CD4-positive, alpha-beta T cell treated with Interleukin-15 for 1 hour (primary cell): ENCODE measurements around the gene YPEL1.
"Not testable (repeated sequence)": the region's sequence is repeated elsewhere in the genome, so short reads cannot be mapped to it uniquely, and the experiment has no call there.

Source experiments
- DNase-seq: peaks from one replicate; pipeline ENCODE4 v3.0.0-alpha.2; 2020

YPEL1 gene

DNA sequence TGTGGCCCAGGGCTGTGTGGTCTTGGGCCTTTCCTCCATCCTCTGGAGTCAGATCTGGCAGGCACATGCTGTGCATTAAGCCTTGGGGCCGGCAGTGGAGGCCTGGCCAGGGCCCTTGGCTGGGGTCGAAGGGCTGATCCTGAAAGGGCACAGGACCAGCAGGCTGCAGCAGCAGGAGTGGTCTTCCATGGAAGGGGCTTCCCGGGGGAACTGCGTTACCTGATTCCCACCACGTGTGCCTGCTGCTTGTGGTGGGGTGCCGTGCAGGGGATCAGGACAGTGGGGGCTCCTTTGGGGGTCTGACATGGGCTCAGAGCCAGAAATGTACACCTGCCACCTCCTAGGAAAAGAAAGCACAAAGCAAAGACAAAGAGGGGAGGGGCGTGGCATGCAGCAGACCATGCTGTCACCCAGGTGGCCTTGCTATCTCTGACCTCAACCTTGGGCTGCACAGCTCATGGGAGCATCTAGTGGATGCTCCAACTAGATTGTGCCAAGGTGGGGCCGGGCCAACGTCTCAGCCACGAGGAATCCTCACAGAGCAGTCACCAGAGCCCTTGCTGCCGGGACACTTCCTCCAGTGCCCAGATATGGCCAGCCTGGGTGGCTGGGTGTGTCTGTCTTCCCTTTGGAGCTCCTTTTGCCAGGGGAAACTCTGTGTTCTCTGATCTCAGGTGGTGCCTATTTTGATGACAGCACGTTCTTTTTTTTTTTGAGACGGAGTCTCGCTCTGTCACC is 17.9 kb upstream of the YPEL1 start:
- DNase-seq, result no peak

DNA sequence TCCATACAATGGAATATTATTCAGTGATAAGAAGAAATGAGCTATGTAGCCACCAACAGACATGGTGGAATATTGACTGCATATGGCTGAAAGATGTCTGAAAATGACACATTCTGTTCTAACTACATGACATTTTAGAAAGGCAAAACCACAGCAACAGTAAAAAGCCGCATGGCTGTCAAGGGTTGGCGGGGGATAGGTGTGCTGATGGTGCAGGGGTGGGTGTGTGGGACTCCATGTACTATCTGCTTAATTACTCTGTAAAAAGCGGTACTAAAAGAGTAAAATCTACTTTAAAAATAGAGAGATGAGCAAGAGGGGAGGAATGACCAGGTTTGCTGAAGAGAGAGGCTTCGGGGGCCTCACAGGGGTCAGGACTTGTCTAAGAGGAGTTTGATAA is 16.7 kb upstream of the YPEL1 start:
- DNase-seq, result no peak

DNA sequence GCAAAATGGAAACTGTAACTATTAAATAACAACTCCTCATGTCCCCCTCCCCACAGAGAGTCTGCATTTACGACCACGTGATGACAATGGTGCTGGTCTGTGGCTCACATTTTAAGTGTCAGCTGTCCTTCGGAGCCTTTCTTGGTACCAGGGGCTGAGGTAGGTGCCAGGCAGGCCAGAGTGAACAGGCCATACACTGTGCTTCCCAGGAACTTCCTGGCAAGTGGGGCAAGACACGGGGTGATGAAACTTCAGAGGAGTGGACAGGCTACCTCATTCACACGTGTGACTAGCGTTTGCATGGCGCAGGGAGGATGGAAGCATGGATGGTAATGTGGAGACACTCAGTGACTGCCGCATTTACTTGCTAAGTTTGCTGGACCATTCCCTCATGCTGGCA is 10.4 kb upstream of the YPEL1 start:
- DNase-seq, result no peak

DNA sequence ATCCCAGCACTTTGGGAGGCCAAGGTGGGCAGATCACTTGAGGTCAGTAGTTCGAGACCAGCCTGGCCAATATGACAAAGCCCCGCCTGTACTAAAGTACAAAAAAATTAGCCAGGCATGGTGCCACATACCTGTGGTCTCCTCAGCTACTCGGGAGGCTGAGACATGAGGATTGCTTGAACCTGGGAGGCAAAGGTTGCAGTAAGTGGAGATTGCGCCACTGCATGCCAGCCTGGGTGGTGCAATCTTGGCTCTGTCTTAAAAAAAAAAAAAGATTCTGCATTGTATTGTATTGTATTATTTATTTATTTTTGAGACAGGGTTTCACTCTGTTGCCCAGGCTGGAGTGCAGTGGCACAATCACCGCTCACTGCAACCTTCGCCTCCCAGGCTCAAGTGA is 9.3 kb upstream of the YPEL1 start:
- DNase-seq, result not testable (repeated sequence)

DNA sequence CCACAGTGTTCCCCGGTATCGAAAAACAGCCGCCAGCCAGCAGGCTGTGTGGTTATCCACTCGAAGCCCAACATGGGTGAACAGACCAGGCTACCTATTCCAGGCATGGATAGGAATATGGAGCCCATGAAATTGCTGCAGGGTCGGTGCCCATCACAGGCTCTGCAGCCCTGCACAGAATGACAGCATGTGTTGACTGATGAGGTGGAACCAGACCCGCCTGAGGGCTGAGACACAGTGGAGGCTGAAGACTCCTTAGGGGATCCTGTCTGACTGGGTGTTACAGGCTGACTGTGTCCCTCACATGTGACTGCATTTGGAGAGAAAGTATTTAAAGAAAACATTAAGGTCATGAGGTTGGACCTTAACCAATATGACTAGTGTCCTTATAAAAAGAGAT is 6.2 kb upstream of the YPEL1 start:
- no peak for DNase-seq

DNA sequence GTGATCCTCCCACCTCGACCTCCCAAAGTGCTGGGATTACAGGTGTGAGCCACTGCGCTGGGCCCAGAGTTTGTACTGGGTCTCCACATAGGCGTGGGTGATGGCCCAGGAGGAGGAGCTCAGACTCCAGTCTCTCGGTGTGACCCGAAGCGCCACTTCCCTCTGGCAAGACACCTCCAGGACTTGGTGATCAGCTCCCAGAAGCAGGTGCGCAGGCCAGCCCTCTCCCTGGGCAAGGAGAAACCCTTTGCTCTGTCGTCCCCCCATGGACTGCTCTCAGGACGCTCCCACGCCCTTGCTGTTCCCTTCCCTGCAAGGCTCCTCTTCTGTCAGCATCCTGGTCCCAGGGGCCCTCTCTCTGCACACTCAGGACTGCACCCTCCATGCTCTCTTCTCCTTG is 5.5 kb upstream of the YPEL1 start:
- no peak for DNase-seq

DNA sequence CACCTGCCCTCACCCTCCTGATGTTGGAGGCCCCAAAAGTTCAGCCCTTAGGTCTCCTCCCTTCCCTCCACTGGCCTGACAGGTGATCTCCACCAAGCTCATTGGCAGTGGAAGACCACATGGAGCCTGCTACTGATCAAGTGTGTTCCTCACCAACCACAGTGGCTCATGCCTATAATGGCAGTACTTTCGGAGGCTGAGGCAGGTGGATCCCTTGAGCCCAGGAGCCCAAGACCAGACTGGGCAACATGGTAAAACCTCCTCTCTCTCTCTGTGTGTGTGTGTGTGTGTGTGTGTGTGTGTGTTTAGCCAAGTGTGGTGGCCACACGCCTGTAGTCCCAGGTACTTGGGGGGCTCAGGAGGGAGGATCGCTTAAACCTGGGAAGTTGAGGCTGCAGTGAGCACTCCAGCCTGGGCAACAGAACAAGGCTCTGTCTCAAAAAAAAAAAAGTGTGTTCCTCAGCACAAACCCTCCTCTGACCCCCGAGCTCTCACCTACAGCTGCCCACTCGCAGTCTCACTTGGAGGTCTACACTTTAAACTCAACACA is 4.3 kb upstream of the YPEL1 start:
- DNase-seq, result no peak

DNA sequence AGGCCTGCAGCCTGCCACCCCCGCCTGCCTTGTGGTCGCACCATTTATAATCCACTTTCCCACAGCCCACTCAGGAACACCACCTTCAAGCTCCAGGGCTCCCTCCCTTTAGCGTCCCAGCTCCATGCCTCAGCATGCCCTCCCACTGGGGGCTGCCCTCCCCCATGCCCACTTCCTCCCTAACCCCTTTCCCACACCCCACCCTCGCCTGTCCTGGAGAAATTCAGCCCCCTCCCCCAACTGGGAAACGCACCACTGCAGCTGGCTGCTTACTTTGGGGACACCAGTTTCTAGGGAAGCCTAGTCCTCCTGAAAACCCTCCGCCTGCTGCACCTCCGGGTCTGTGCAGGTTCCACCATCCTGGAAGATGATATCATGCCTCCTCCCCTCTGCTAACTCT is 3.4 kb upstream of the YPEL1 start:
- no peak for DNase-seq

DNA sequence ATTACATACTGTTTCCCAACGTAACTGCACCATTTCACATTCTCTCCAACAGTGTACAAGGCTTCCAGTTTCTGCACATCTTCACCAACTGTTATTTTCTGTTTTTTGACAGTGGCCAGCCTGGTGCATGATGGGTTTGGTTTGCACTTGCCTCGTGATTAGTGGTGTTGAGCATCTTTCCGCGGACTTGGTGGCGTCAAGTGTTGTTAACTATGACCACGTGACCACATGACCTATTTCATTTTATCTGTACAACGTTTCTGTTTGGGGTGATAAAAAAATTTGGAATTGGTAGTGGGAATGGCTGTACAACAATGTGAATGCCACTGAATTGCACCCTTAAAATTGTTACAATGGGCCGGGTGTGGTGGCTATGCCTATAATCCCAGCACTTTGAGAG is 2.5 kb upstream of the YPEL1 start:
- DNase-seq, result no peak

DNA sequence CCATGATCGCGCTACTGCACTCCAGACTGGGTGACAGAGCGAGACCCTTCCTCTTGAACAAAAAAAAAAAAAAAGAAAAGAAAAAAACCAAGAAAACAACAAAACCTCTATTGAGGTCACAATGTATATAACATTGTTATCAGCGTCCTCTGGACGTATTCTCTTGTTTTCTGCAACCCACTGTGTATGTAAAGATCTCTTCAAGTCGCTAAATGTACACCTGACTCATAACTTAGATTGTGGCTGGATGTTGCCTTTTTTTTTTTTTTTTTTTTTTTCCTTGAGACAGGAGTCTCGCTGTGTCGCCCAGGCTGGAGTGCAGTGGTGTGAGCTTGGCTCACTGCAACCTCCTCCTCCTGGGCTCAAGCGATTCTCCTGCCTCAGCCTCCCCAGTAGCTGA is 1.4 kb upstream of the YPEL1 start:
- no peak for DNase-seq

DNA sequence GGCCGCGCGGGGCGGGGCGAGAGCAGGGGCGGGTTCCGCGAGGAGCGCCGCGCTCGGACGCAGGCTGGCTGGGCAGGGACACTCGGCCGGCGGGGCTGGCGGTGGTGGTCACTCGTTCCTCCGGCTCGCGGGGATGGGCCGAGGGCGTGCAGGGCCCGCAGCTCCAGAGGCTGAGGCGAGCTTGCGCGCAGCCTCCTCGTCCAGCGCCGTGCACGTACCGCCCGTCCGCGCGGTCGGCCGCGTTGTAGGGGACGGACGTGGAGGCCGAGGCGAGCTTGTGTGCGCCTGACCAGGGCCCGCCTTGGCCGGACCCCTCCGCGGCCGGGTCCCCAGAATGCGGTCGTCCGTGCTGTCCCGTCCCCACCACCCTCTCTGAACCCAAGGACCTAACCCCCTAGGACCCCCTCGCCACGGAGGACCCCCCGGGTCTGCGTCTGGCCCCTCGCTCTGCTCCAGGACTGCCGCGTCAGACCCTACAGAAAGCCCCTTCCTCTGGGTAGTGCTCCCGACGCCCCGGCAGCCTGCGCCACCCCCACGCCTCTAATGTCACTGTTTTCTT is 569 bp upstream of the YPEL1 start:
- no peak for DNase-seq

DNA sequence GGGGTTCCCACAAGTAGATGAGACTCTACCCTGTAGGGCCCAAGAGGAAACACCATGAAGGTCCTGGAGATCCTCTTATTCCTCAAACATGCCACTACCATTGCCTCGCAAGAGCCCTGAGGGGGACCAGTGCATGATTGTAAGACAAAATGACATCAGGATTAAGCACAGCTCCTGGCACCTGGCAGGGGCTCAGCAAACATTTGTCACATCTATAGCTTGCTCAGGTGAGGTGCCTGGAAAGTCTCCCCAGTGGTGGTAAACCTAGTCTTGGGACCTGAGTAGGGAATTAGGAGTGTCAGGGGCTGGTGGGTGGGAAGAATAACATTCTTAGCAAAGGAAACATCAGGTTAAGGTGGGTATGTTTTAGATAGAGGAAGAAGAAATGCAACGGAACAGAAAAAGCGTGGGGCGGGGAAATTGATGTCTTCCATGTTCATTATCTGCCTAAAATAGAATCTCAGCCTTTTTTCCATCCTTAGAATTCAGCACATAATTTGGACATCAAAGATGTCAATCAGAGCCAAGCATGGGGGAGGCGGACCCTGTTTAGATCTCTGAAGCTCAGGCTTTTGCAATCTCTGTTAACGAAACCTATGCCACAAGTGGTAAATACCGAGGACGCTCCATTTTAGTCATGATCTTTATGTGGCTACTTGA is 924 bp downstream of the YPEL1 start:
- DNase-seq, result no peak

DNA sequence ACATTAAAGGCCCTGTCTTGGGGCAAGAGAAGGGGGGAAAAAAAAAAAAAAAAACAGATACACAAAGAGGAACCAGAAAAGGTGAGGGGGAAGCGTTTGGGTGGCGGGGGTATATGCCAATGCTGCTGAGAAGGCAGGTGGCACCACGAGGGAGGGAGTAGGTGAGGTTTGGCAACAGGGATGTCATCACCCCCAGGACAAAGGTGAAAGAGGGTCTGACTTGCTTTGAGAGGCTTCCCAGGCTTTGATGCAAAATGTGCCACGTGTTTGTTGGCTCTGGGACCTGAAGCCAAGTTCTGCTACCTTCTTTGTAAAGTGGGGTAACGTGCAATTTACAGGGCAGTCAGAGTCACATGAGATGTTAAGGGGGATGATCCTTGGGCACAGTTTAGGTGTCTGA is 4.1 kb downstream of the YPEL1 start:
- DNase-seq, result no peak

DNA sequence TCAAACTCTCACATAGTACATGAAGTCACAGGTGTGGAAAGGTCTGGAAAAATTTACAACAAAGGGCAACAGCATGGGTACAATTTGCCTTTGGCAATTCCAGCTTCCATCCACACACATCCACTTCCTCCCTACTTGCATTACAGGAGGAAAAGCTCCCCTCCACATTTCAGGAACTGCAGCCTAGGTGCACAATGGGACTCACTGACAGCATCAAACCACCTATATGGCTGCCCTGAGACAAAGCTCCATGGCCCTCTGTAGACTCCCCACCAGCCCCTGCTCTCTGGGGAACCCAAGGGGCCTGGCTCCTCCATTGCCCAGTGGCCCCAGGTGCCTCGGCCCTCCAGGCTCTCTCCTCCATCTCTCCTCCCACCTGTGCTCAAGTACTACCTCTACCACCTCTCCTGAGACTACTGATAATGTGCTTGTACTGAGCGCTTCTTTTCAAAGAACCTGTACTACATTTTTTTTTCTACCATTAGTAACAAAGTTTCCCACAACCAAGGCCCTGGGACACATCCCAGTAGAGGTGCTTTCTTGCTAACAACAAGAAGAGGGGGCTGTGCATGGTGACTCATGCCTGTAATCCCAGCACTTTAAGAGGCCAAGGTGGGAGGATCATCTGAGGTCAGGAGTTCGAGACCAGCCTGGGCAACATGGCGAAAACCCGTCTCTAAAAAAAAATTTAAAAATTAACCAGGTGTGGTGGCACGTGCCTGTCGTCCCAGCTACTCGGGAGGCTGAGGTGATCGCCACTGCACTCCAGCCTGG is 4.9 kb downstream of the YPEL1 start:
- DNase-seq, result no peak

DNA sequence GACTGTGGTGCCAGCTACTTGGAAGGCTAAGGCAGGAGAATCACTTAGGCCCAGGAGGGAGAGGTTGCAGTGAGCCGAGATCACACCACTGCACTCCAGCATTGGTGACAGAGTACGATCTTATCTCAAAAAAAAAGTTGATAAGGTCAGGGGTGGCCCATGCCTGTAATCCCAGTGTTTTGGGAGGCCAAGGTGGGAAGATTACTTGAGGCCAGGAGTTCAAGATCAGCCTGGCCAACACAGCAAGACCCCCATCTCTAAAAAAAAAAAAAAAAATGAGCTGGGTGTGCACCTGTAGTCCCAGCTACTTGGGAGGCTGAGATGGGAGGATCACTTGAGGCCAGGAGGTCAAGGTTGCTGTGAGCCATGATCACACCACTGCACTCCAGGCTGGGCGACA is 6.4 kb downstream of the YPEL1 start:
- DNase-seq, result not testable (repeated sequence)

DNA sequence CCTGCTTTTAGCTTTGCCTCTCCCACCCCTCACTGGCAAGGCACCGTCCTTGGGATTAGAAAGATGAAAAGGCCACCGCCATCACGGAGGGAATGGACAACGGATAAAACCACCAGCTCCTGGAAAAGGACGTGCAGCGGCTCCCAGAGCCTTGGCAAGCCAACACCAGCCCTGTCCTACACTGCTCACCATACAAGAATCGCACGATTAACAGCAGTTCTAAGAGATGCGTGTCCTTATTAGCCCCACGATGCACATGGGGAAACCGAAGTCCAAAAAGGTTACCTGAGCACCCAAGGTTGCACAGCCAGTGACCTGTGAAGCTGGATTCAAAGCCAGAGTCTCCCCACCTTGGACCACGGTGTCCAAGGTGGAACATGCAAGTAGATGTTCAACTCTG is 7.3 kb downstream of the YPEL1 start:
- no peak for DNase-seq

DNA sequence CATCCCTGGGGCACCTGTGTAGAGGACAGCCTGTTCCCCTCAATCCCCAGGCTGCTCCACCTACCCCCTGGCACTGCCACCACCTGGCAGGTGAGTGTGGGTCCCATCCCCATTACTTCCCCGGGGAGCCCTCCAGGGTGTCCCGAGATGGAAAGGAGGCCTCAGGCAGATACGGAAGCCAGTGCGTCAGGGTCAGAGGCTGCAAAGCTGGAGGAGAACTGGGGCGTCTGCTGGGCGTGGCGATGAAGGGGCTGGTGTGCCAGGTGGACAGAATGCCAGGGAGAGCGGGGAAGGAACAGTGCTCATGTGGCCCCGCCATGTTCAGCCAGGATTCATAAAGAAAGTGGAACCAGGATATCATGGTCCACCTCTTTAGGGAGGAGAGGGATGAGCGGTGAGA is 7.8 kb downstream of the YPEL1 start:
- no peak for DNase-seq

DNA sequence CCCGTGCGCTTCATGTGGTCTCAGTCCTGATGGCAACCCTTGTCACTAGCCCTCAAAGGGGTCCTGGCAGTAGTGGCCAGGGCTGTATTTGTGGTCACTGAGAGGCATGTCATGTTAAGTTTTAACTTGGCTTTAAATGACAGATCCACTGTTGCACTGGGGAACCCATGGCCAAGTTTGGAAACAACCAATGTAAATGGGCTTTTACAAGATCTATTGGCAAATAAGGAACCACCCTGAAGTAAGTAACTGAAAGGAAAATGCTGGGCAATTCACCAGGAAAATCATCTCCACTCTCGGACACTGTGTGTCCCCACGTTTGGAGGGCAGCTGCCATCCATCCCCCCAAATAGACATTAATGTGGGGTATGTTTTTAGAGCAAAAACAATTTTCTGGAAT is 8.4 kb downstream of the YPEL1 start:
- DNase-seq, result no peak

DNA sequence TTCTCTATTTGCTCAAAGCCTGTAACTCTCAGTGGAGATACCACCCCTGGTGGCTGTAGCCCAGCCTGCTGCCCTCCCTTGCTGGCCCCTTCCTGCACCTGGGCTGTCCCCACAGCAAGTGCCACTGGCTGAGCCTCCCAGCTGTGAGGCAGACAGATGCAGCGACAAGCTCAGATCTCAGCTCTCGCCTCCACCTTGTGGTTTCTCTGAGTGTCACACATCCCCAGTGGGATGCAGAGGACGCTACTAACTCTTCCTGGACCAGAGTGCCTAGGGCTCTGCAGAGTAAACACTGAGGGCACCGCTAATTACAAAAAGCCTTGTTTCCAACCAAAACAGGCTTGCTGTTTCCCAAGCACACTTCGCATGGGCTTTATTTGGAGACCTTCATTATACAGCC is 8.9 kb downstream of the YPEL1 start:
- peak; percentile 37 for DNase-seq

DNA sequence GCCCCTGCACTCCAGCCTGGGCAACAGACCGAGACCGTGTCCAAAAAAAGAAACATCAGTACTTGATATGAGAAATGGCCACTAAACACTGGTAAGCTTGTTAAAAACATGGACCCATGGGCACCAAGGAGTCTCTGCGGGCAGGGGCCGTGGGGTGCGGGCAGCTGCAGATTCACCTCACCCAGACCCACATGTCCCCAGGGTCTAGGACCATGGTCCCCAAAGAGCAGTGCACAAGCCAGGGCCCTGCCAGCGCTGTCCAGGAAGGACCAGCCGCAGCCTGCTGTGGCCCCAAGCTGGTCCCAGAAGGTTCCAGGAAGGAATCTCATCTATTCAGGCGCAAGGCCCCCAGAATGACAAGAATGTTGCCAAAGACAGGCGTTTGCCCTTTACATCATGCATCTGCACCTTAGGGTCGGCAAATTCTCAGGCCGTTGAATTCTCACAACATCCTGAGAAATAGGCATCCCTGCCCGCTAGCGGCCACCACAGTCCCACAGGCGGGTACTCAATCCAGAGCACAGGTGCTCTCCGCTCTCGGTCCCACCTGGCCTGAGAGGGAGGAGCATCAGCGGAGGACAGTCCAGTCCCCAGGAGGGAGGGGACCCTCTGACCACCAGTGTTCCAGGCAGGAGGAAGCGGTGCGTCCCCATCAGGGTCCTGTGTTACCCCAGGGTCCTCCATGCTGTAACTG is 9.5 kb downstream of the YPEL1 start:
- DNase-seq, result no peak

DNA sequence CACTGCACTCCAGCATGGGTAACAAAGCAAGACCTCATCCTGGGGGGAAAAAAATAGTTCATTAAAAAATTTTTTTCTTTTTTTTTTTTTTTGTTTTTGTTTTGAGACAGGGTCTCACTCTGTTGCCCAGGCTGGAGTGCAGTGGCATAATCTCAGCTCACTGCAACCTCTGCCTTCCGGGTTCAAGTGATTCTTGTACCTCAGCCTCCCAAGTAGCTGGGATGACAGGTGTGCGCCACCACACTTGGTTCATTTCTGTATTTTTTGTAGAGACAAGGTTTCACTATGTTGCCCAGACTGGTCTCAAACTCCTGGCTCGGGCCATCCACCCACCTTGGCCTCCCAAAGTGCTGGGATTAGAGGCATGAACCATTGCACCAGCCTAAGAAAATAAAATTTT is 11.1 kb downstream of the YPEL1 start:
- DNase-seq, result not testable (repeated sequence)

DNA sequence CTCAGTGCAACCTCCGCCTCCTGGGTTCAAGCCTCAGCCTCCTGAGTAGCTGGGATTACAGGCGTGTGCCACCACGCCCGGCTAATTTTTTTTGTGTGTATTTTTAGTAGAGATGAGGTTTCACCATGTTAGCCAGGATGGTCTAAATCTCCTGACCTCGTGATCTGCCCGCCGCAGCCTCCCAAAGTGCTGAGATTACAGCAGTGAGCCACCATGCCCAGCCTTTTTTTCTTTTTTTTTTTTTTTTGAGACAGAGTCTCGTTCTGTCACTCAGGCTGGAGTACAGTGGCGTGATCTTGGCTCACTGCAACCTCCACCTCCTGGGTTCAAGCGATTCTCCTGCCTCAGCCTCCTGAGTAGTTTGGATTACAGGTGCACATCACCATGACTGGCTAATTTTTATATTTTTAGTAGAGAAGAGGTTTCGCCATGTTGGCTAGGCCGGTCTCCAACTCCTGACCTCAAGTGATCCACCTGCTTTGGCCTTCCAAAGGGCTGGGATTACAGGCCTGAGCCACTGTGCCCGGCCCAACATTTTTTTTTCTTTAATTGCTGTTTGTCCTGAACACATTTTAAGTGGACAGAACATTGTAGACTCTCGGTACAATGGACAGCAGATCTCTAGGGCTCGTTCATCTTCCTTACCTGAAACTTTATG is 14.3 kb downstream of the YPEL1 start:
- not testable (repeated sequence) for DNase-seq
